ENCODE data around the gene SHISA6.

GRCh38 chr17:11499881-11500280, 258.9 kb downstream of the SHISA6 start:
- TF ChIP-seq CTCF (IDR thresholded peaks at IDR 0.05), result no peak
- TF ChIP-seq POLR2A (IDR thresholded peaks at IDR 0.05), result no peak

Measured in thyroid gland (tissue), 4 donors.